ENCODE measurements around the gene MUC2.

MUC2 gene

DNA sequence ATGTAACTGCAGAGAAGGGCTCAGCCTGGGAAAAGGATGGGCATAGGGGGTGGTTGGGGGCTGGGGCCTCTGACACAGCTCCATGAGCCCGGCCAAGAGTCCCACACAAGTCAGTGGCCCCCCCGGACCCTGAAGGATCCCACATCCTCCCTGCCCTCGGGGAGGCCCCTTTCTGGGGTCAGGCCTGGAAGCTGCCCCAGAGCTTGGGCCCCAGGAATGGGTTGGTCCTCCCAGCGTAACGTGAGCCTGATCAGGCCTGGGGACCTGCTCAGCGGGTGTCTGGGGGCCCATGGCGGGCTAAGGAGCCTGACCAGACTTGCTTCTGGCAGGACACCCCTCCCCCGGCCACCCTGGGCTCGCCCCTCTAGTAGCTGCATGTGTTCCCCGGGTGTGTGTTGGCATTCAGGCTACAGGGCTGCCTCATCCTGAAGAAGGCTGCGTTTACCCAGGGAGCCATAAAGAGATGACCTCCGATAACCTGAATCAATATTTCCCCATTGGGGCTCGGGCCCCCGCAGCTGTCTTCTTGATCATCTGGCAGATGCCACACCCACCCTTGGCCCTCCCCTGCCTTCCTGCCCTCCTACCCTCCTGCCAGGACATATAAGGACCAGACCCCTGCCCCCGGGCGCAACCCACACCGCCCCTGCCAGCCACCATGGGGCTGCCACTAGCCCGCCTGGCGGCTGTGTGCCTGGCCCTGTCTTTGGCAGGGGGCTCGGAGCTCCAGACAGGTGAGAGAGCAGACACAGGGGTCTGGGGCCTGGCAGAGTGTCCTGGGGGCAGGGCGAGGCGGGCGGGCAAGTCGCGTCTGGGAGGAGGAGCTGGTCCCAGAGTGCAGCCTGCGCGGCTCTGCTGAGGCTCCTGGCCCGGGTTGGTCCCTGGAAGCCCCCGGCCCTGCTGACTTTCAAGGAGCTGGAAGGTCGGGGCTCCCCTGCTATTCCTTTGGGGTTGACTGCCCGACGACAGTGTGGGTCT lies at the start of gene MUC2:
MUC2 (plus strand) TSS at position 631 of the 978 bp plus-strand sequence.
- DNase-seq = no peak

DNA sequence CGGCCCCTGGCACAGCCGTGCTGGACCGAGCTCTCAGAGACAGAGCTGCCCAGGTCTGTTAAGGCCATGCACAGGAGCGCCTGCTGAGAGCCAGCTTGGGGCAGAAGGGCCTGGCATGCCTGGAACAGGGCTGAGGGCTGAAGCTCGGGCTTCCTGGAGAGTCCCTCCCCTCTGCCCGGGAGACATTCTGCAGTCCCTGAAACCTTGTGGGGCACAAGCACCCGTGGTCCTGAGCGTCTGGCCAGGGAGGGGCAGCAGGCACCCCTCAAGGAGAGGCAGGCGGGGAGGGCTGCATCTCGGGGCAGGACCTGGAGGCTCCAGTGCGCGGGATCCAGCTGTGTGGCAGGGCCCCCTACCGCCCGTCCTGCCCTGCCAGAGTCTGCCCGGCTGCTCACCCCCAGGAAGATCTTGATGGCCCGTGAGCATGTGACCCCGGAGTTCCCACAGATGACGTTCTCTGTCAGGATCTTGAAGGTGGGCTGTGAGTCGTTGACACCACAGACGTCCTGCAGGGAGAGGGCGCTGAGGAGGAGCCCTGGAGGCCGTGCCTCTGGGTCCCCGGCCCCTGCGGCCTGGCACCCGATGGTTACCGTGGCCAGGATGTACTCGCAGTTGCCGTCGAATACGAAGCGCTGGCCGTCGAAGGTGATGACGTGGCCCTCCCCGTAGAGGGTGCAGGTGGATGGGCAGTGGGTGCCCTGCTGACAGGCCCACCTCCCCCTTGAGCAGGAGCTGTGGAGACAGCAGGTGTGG lies 49.1 kb upstream of the MUC2 start:
- DNase-seq = no peak

DNA sequence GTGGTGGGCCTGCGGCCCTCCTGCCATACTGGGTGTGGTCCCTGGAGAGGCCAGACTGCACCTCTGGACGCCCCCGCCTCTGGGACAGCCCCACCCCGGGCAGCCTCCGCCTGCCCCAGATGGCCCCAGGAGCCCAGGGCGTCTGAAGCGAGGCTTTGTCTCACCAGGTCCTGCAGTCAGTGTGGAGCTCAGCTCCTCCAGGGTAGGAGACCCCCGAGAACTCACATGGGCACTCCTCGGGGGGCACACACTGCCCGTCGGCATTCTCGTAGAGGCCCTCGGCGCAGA lies 48.6 kb upstream of the MUC2 start:
- DNase-seq = no peak

DNA sequence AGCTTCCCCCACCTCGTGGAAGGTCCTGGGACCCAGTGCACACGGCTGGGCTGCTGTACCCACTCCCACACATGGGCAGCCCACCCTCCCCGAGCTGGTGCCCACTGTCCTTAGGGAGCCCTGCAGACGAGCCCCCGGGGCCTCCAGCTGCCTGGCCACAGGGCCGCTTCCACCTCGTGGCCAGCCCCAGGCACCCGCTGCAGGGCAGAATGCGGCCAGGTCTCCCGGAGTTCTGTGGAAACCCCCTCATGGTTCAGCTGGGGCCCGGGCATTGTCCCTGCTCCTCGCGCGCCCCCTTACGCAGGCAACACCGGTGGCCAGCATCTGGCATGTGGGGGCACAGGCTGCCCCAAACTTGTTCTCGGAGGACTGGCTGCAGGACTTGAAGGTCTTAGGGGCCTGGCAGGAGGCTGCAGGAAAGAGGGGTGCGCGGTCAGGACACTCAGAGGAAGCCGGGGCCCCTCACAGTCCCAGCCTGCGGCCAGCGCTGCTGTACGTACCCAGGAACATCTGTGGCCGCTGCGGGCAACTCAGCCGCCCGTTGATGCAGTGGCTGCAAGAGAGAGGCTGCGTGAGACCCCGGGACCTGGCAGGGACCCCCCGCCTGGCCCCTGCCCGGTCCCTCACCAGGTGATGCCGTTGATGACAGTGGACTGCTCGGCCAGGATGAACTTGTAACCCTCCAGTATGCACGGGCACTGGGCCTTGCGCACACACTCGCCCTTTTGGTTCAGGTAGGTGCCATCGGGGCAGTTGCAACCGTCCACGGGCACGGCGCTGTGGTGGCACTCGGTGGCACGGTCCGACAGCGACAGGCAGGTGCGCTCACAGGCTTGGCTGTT lies 47.8 kb upstream of the MUC2 start:
- no peak for DNase-seq

DNA sequence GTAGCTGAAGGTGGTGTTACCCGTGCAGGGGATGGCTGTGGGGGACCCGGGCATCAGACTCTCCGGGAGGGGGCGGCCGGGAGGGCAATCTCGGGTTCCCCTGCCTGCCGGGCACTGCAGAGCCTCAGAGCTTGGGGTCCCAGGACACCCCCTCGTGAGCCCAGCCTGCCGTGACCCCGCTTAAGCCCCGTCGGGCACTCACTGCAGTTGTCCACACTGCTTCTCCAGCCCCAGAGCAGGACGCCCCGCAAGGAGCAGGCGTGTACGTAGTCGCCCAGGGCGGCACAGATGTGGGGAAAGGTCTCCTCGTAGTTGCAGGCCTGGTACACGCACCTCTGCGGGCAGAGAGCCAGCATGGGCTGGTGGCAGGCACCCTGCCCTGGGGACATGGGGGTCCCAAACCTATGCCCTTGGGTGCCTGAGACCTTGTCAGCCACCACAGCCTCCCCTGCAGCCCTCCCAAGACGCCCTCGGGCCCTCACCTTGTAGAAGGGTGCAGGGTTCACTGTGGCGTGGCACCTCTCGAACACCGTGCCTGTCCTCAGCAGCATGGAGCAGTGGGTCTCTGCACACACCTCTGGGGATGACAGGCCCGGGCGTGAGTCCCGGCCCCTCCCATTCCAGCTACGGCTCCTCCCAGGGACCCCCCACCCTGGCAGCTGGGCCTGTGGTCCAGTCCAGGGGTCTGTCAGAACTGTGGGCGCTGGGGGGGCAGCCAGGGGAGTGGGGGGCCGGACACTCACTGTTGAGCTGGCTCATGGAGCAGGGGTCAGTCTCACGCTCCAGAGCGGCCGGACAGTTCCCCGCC lies 47.0 kb upstream of the MUC2 start:
- DNase-seq = no peak

DNA sequence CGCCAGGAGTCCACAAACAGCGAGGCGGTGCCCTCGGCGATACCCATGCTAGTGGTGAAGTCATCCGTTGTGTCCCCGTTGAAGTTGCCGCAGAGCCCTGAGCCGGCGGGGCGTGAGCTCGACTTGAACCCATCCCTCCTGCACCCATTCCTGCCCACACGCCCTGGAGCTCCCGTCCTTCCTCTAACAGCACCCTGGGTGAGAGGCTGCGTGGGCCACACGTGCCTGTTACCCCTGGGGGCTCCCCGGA lies 46.5 kb upstream of the MUC2 start:
- no peak for DNase-seq

DNA sequence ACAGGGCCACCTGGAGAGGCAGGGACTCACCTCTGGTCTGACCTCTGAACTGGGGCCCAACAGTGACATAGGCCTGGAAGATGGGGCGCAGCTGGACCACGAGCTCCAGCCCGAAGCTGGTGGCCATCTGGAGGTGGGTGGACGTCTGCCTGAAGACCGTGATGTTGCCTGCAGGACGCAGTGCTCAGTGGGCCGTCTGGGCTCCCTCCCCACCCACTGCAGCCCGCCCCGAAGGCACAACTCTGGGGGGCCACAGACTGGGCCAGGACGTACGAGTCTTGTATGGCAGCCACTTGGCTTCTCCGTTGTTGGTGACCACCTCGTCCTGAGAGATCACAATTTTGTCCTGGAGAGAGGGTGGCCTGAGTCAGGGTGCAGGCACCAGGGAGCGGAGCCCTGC lies 46.1 kb upstream of the MUC2 start:
- no peak for DNase-seq

DNA sequence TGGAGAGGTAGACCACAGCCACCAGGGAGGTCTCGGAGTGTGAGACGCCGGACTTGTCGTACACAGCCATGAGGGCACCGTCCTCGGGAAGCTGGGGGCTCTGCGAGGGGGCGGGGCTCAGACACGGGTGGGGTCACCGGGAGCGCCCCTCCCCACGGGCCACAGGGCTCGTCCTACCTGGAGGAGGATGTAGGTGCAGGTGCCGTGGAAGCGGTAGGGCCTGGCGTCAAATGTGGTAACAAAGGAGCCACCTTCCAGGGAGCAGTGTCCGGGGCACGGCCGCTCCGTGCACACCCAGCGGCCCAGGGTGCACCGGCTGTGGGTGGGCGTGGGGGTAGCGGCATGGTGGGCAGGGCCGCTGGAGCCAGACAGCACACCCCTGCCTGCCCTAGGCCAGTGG lies 45.6 kb upstream of the MUC2 start:
- no peak for DNase-seq

DNA sequence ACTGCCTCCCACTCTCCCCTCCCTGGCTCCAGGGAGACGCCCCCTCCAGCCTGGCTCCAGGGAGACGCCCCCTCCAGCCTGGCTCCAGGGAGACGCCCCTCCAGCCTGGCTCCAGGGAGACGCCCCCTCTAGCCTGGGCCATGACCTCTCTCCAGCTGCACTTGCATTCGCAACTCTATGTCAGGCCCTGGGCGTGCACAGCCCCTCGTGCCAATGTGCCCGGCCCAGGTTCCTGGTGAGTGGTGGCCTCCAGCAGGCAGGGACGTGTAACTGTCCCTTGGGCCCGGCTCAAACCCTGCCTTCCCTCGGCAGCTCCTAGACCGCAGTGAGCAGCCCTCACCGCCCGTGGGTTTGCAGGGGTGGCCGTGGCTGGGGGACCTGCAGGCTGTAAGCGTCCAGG lies 45.0 kb upstream of the MUC2 start:
- no peak for DNase-seq

DNA sequence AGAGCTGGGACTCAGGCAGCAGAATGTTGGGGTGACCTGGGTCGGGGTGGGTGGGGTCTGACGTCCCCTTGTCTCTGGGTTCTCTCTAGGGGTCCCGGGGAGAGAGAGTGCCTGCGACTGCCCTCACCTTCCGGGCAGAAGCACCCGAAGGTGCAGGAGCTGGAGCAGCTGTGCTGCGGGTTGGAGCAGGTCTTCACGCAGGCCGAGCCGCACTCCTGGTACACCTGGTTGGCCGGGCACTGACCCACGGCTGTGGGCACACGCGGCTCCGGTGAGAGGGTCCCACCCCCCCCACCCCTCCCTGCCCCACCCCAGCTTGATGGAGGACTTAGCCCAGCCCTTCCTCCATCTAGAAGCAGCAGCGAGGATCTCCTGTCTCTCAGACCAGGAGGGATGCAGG lies 44.6 kb upstream of the MUC2 start:
- no peak for DNase-seq

DNA sequence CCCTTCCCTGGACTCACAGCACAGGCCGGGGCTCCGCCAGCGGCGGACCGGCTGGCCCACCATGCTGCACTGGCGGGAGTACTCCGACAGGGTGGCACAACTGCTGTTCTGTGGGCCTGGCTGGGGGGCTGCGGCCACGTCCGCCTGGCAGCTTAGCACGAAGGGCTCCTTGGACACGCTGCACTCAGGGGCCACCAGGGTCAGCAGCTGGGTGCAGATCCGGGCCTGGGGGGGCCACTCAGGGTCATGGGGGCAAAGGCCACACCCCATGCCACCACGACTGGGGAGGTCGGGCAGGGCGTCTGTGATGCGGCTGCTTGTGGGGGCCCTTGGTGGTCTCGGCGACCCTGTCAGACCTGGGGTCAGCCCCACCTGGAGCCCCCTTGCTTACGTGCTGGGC lies 44.1 kb upstream of the MUC2 start:
- no peak for DNase-seq

DNA sequence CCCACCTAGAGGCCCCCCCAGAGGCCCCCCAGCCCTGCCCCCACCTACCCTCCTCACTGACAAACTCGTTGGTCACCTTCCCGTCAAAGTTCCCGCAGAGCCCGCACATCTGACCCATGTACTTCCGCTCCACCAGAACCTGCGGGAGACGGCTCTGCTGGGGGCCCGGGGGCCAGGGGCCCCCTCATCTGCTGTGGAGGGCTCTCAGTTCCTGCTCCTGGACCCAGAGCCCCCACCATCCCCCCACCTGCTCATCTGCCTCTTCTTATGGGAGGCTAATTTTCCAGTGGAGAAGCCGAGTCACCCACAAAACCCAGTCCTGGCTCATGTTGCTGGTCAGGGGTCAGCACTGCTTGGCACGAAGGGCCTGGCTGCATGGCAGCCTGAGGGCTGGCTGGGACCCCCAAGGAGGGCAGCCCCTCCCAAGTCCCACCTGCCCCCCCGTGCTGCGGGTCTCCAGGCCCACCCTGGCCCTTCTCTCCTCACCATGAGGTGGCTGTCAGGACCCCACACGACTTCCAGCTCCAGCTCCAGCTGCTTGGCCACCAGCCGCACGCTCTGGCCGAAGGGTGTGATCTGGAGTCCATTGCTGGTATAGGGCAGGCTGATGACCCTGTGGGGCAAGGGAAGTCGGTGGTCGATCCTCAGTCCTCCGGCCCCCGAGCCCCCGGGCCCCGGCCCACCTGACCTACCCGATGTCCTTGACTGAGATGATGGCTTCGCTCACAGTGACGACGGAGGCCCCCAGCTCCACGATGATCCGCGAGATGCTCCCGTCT lies 43.4 kb upstream of the MUC2 start:
- DNase-seq = no peak

DNA sequence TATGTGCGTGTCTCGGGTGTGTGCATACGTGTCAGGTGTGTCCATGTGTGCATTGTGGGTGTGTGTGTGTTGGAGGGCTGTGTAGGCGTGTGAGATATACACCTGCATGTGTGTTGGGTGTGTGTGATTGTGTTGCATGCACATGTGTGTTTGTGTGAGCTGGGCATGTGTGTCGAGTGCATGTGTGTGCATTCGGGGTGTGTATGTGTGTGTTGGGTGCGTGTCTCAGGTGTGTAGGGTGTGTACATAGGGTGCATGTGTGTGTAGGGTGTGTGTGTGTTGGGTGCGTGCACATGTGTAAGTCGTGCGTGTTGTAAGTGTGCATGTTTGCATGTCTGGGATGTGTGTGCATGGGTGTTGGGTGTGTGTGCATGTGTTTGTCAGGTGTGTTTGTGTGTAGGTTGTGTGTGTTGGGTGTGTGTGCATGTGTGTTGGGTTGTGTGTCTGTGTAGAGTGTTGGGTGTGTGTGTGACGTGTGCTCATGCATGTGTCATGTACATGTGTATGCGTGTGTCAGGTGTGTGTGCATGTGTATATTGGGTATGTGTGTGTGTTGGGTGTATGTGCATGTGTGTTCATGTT lies 42.3 kb upstream of the MUC2 start:
- no peak for DNase-seq

DNA sequence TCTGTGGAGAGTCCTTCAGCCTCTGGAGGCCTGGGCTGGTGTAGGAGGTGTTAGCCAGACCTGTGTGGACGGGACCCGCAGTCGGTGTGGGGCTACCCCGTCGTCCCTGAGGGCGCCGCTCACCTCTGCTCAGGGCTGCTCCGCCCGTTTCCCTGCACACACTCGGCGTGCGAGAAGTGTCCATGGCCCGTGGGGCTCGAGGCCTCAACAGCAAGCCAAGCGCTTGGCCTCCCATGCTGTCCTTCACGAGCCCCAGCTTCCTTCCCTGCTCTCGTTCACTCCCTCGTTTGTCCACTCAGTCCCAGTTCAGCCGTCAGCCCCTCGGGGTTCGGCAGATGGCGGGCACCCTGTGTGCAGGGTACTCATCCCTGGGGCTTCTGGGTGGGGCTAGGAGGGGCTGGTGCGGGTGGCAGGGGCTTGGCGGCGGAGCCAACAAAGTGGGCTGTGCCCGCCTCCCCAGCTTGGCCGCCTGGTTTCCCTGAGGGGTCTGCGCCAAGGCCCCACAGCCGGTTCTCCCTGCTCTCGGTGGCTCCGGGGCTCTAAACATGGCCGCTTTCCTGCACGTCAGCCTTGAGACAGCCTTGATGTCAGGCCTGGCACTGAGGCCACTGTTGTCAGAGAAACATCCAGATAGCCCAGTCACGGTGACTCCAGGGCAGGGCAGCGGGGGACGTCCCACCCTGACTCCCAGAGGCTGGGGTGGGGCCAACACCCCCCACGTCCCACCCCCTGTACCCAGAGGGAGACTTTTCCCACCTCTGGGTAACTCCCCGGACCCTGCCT lies 41.5 kb upstream of the MUC2 start:
- DNase-seq = no peak

DNA sequence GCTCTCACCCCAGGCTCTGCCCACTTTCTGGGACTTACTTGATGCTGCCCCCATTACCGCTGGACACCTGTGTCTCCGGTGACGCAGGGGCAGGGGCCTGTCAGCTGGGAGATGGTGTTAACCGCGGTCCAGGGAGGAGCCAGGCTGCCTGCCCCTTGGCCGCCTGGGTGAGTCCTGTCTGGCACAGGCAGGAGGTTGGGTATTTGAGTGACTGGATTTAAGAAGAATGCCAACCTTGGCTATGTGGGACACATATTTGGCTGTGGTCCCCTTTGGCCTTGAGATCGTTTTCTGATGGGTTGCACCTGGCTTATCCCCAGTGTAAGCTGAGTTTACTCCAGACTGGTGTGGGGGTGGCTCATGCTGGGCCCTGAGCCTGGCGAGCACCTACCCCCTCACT lies 40.7 kb upstream of the MUC2 start:
- DNase-seq = no peak

DNA sequence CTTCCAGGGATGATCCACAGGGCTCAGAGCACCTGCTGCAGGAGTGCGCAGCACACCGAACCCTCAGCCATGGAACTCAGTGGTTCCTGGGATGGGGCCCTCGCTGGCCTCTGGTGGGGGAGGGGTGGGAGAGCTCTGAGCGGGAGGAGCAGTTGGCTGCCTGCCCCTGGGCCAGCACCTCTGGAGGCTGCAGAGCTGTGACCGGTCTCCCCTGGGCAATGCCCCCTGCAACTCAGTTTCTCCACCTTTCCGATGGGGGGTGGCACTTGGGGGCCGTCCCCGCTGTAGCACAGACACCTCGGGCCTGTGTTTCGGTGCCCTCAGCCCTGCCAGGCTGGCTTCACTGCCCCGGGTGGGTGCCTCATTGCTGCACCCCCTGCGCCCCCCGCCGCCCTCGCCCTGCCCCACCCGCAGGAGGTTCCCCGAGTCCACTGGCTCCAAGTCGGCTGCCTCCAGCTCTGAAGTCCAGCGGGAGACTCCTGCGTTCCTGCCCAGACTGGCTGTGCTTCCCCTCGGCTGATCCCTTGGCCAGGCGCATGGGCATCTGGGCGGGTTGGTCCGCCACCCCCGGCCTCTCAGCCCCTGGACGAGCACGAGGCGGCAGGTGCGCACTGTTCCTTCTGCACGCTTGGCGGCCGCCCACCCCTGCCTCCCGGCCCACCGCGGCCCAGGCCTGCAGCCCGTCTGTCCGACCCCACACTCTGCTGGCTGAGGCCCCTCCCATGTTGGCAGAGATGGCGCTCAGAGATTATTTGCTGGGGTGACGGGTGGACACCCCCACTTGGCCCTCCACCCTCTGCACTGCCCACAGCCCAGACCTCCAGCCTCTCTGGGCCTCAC lies 40.0 kb upstream of the MUC2 start:
- no peak for DNase-seq

DNA sequence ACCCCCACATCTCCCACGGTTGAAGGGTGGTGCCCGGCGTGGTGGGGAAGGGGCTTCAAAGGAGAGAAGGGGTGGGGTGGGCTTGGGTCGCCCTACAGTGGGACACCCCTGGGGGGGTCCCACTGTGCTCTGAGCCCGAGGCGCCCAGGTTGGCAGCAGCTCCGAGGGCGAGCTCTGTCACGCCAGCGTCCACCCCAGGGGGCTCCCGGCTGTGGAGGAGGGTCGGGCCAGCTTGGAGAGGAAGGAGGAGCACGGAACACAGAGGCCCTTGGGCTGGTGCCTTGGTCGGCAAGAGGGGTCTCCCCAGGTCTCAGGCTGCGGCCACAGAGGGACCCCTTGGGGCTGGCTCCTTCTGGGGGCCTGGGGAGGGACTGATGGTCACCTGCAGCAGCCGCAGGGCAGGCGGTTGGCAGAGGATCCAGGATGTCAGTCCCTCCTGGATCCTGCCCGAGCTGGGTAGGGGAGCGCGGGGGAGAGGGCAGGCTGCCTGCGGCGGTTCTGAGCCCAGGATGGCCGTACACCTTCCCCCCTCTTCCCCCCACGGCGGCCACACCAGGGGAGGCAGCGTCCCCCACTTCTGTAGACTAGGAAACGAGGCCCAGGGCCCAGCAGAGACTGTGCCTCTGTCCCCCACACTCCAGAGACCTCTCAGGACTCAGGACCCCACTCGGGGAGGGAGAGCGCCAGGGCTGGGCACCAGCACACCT lies 38.9 kb upstream of the MUC2 start:
- DNase-seq = no peak

DNA sequence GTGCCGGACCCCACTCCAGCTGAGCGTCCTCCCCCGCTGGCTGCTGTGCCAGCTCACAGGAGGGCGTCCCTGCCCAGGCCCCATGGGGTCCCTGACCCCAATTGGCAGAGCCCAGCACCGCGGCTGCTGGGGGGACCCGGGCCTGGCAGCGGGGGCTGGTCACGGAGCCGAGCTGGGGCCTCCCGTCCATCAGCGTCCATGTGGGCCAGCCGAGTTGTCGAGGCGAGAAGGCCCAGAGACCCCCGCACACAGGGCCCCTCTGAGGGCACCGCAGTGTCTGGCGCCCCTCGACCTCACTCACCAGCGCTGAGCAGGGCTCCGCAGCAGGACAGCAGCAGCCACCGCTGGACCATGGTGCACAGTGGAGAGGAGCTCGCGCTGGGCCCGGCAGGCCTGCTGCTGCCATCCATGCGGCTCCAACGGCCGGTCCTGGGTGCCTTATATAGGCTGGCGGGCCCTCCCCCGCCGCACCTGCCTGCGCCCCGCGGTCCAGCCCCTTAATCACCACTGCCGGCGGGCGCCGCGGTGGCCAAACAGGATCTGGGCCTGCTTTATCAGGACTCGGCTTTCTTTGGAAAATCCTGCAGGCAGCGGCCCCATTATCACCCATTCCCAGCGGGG lies 38.3 kb upstream of the MUC2 start, which contains the start of gene MUC6:
MUC6 (minus strand) TSS at position 416 of the 621 bp plus-strand sequence; CDS start at position 353, 63 bp downstream.
- no peak for DNase-seq

DNA sequence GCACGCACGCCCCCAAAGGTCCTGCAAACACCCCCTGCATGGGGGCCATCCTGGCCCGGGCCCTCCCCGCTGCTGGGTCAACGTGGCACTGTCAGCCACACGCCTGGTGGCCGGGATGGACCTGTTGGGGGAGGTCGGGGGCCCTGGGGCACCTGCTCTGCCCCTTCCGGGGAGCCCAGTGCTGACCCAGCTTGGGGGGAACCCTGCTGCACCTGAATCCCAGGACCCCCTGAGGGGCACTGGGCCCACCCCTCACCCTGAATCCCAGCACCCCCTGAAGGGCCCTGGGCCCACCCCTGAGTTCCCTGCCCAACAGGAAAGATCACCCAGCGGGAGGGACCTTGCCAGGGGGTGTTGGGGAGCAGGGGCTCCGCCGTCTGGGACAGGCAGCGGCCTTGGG lies 37.7 kb upstream of the MUC2 start:
- DNase-seq = no peak
